HG02885 (cell line): Measurements from ENCODE around the gene ABCC10.
"Not testable (repeated sequence)": the region's sequence is repeated elsewhere in the genome, so short reads cannot be mapped to it uniquely, and the experiment has no call there.

Experiments
- ATAC-seq: cut with Tn5 transposase; IDR thresholded peaks from one replicate; pipeline ENCODE4 v1.9.1; 2021; ENCODE audit warnings: mild to moderate bottlenecking; ENCODE audit not compliant: unreplicated experiment, poor library complexity

Gene ABCC10

GRCh38 chr6:43436577-43437282 is 9.4 kb downstream of the ABCC10 start:
- no peak for ATAC-seq

GRCh38 chr6:43437700-43438099 is 10.4 kb downstream of the ABCC10 start:
- ATAC-seq: no peak

GRCh38 chr6:43442935-43443334 is 15.6 kb downstream of the ABCC10 start:
- ATAC-seq: no peak

GRCh38 chr6:43444036-43444435 is 16.7 kb downstream of the ABCC10 start:
- no peak for ATAC-seq

- ATAC-seq: no peak
Measured at GRCh38 chr6:43444582-43444981, 17.2 kb downstream of the ABCC10 start.

GRCh38 chr6:43445576-43445975 is 18.2 kb downstream of the ABCC10 start:
- ATAC-seq: no peak

- no peak for ATAC-seq
Measured at GRCh38 chr6:43447604-43448003, 20.3 kb downstream of the ABCC10 start.

- no peak for ATAC-seq
Measured at GRCh38 chr6:43448916-43449315, 21.6 kb downstream of the ABCC10 start.

GRCh38 chr6:43450699-43451131 is 23.4 kb downstream of the ABCC10 start:
- no peak for ATAC-seq

- no peak for ATAC-seq
Measured at GRCh38 chr6:43451348-43451747, 24.0 kb downstream of the ABCC10 start.

- no peak for ATAC-seq
Measured at GRCh38 chr6:43451939-43452338, 24.6 kb downstream of the ABCC10 start.

GRCh38 chr6:43452896-43453295 is 25.6 kb downstream of the ABCC10 start:
- no peak for ATAC-seq

GRCh38 chr6:43453831-43454230 is 26.5 kb downstream of the ABCC10 start:
- no peak for ATAC-seq

- ATAC-seq: peak; percentile 71
Measured at GRCh38 chr6:43454290-43454695, 27.0 kb downstream of the ABCC10 start.

GRCh38 chr6:43454696-43455530 is 27.6 kb downstream of the ABCC10 start:
- ATAC-seq: peak; percentile 36

- ATAC-seq: peak; percentile 21
Measured at GRCh38 chr6:43455531-43456428, 28.4 kb downstream of the ABCC10 start, which contains the start of gene DLK2. DLK2 (minus strand) TSS chr6:43455548; CDS start chr6:43454825, 723 bp downstream.

- no peak for ATAC-seq
Measured at GRCh38 chr6:43457643-43458042, 30.3 kb downstream of the ABCC10 start.

- not testable (repeated sequence) for ATAC-seq
Measured at GRCh38 chr6:43458154-43458553, 30.8 kb downstream of the ABCC10 start.

- no peak for ATAC-seq
Measured at GRCh38 chr6:43459535-43459934, 32.2 kb downstream of the ABCC10 start.

GRCh38 chr6:43460032-43460431 is 32.7 kb downstream of the ABCC10 start:
- no peak for ATAC-seq
